NCI-H748 treated with DMSO at 0.1 percent for 48 hours (cell line): ENCODE measurements around the gene TSGA10IP.

Source experiments
- DNase-seq: peaks from one replicate; lab custom pipeline; 2025; lab: John Stamatoyannopoulos, UW

Gene TSGA10IP

GRCh38 chr11:65945430-65945911, at the start of gene TSGA10IP:
Gene TSGA10IP (plus strand): TSS chr11:65945480. CDS start chr11:65945676, 196 bp downstream.
- no peak for DNase-seq

GRCh38 chr11:65895482-65895981, 49.7 kb upstream of the TSGA10IP start:
- no peak for DNase-seq

- DNase-seq = no peak
Observed at GRCh38 chr11:65896034-65896999, 49.0 kb upstream of the TSGA10IP start.

GRCh38 chr11:65897020-65897471, 48.2 kb upstream of the TSGA10IP start:
- no peak for DNase-seq

GRCh38 chr11:65898656-65899355, 46.5 kb upstream of the TSGA10IP start:
- DNase-seq = no peak

DNA sequence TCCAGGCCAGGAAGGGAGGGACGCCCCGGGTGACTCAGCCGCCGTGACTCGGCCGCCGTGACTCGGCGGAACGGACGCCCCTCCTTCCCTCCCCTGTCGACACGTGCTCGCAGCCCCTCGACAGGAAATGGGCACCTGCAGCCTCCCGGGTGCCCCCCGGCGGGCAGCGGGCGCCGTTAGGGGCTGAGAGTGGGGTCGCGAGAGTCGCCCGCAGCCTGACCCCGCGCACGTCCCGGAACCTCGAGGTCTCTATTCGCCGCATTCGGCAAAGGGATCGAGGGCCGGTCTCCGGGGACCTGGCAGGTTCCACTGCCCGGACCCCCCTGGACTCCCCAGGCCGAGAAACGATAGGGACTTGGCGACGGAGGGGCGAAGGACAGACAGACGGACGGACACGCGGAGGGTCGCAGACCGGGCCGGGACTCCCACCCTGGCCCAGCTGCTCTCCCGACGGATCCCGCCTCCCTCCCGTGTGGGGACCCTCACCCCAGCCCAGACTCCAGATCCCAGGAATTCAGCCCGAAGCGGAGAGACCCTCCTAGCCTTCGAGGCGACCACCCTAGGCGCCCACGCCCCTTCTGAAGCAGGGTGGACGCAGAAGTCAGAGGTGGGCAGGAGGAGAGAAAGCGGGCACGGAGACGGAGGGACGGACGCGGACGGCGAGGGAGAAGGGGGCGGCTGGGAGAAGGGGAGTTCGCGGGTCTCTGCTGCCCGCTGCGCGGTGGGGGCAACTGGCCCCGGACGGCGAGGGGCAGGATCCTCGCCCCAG, 45.7 kb upstream of the TSGA10IP start:
- no peak for DNase-seq

GRCh38 chr11:65900125-65900898, 45.0 kb upstream of the TSGA10IP start, which contains the start of gene FOSL1:
Gene FOSL1 (minus strand): TSS chr11:65900388. CDS start chr11:65900339, 49 bp downstream.
- DNase-seq = peak; percentile 61

DNA sequence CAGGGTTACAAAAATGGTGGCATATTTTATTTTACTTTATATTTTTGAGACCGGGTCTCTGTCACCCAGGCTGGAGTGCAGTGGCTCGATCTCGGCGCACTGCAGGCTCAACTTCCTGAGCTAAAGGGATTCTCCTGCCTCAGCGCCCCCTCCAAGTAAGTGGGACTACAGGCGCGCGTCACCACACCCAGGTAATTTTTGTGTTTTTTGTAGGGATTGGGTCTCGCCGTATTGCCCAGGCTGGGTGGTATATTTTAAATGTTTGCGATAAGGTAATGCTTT, 44.4 kb upstream of the TSGA10IP start:
- no peak for DNase-seq

- DNase-seq = no peak
Observed at GRCh38 chr11:65903068-65903481, 42.2 kb upstream of the TSGA10IP start.

DNA sequence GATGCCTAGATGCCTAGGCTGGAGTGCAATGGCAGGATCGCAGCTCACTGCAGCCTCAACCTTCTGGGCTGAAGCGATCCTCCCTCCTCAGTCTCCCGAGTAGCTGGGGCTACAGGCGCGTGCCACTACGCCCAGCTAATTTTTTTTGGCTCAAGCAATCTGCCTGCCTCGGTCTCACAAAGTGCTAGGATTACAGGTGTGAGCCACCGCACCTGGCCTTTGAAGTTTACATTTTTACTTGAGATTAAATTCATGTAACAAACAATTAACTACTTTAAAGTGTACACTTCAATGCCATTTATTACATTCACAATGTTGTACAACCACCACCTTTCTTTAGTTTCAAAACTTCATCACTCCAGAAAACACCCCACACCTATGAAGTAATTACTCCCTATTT, 41.6 kb upstream of the TSGA10IP start:
- no peak for DNase-seq

DNA sequence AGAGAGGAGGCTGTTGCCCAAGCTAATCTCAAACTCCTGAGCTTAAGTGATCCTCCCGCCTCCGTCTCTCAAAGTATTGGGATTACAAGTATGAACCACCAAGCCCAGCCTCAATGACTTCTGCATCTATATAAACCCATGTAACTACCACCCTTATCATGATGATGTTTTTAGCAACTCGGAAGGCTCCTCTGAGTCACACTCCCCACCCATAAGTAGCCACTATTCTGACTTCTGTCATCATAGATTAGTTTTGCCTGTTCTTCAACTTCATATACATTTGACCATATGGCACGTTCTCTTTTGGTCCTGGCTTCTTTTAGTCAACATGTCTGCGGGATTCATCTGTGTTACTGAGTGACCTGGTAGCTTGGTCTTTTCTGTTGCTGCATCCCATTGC, 38.7 kb upstream of the TSGA10IP start:
- no peak for DNase-seq

GRCh38 chr11:65907878-65908277, 37.4 kb upstream of the TSGA10IP start:
- no peak for DNase-seq

- no peak for DNase-seq
Observed at GRCh38 chr11:65911682-65912568, 33.4 kb upstream of the TSGA10IP start.

- no peak for DNase-seq
Observed at GRCh38 chr11:65912845-65913244, 32.4 kb upstream of the TSGA10IP start.

GRCh38 chr11:65915101-65915820, 30.0 kb upstream of the TSGA10IP start:
- DNase-seq = no peak

DNA sequence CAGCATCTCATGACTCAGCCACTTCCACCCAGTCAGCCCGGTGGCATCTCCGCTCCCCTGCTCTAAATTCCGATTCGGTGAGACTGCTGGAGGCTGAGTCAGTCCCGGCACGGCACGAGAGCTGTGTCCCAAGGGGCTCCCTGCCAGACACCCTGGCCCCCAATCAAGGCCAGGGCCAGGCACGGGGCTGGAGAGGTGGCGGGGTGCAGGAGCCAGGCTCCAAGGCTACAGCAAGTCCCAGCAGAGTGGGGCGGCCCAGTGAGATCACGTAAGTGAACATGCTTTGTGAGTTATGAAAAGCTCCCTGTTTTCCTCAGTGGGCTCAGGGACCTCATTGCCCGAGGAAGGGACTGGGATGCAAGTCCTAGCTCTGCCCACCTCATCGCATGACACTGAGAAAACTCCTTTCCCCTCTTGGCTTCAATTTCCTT, 29.4 kb upstream of the TSGA10IP start:
- DNase-seq = no peak

GRCh38 chr11:65916391-65916790, 28.9 kb upstream of the TSGA10IP start:
- DNase-seq = no peak

GRCh38 chr11:65917077-65917433, 28.2 kb upstream of the TSGA10IP start:
- DNase-seq = no peak

- no peak for DNase-seq
Observed at GRCh38 chr11:65917434-65918210, 27.7 kb upstream of the TSGA10IP start.
